Measurements from ENCODE around the gene SPON2. TPM values are rescaled to one million over a fixed set of nuclear protein-coding genes. Genes with fewer than 3 reads are reported as not detected.
A peak's percentile ranks its signal among the peaks of the same experiment; 100 is the strongest.

Gene SPON2
- 10 to 100 TPM; 12.0 to 53.5 (median 48.2) TPM for total RNA-seq (2021; fragmentation: NEBNext Ultra II Directional; extraction: Animal tissue kit (Norgen Biotek cat#: 25700))
- long read RNA-seq, transcript SPON2-201 (6 exons, 1,869 nt) = major isoform, 15 of 18 reads
- long read RNA-seq, partial matches to known transcripts = 3 of 18 reads
- long read RNA-seq, other reads (novel, unspliced or antisense) = 0 of 18 reads

GRCh38 chr4:1172228-1172851 lies at the start of gene SPON2:
SPON2 (minus strand) TSS chr4:1172583.
- no peaks in the 10 kb centered on the region for H3K36me3 Mint-ChIP-seq (ENCODE audit: low read depth)
- no peaks in the 10 kb centered on the region for H3K27me3 Mint-ChIP-seq (ENCODE audit: insufficient read depth)
- H3K9me3 Mint-ChIP-seq = no peaks in the 10 kb centered on the region
- H3K4me1 Mint-ChIP-seq (ENCODE audit: low read depth) = peaks cover 10% of the 10 kb centered on the region
- H3K4me3 Mint-ChIP-seq = peak within 1 kb of the TSS; percentile 28; the same call in 1 of the 2 replicates
- no peak for DNase-seq
- TF ChIP-seq CTCF (IDR thresholded peaks at IDR 0.05) = no peak
- peak within 1 kb of the TSS; percentile 69 for H3K27ac Mint-ChIP-seq

- no peaks in the 10 kb centered on the region; the same call in 1 of the 2 replicates for H3K27me3 Mint-ChIP-seq (ENCODE audit: insufficient read depth)
Measured at GRCh38 chr4:1221155-1221870, 48.9 kb upstream of the SPON2 start.

GRCh38 chr4:1220566-1220965 lies 48.2 kb upstream of the SPON2 start:
- no peak for TF ChIP-seq CTCF (IDR thresholded peaks at IDR 0.05)
- H3K36me3 Mint-ChIP-seq (ENCODE audit: low read depth) = peaks cover 41% of the 10 kb centered on the region

More at GRCh38 chr4:1221155-1221870, 48.9 kb upstream of the SPON2 start:
- Mint-ChIP-seq H3K4me3 (no peak overlapping the region), H3K27ac (no peak overlapping the region), H3K4me1 (ENCODE audit: low read depth) (no peaks in the 10 kb centered on the region), H3K9me3 (no peaks in the 10 kb centered on the region), H3K36me3 (ENCODE audit: low read depth) (peaks cover 41% of the 10 kb centered on the region)
- no peak for DNase-seq
- no peak for TF ChIP-seq CTCF (IDR thresholded peaks at IDR 0.05)

GRCh38 chr4:1219566-1219950 lies 47.2 kb upstream of the SPON2 start:
- H3K4me3 Mint-ChIP-seq = no peak overlapping the region
- H3K9me3 Mint-ChIP-seq = no peaks in the 10 kb centered on the region
- peaks cover 36% of the 10 kb centered on the region for H3K36me3 Mint-ChIP-seq (ENCODE audit: low read depth)
- DNase-seq = no peak
- no peaks in the 10 kb centered on the region; the same call in 1 of the 2 replicates for H3K27me3 Mint-ChIP-seq (ENCODE audit: insufficient read depth)
- H3K4me1 Mint-ChIP-seq (ENCODE audit: low read depth) = no peaks in the 10 kb centered on the region
- TF ChIP-seq CTCF (IDR thresholded peaks at IDR 0.05) = no peak
- 0 out of 2 replicates have a peak overlapping the region, but pooled peaks have one; percentile 43 for H3K27ac Mint-ChIP-seq

More at GRCh38 chr4:1220566-1220965, 48.2 kb upstream of the SPON2 start:
- Mint-ChIP-seq H3K27ac (no peak overlapping the region), H3K27me3 (ENCODE audit: insufficient read depth) (no peaks in the 10 kb centered on the region; the same call in 1 of the 2 replicates), H3K4me1 (ENCODE audit: low read depth) (no peaks in the 10 kb centered on the region), H3K9me3 (no peaks in the 10 kb centered on the region), H3K4me3 (no peak overlapping the region)
- DNase-seq = no peak

GRCh38 chr4:1218634-1219565 lies 46.5 kb upstream of the SPON2 start:
- no peak overlapping the region for H3K4me3 Mint-ChIP-seq
- no peaks in the 10 kb centered on the region for H3K9me3 Mint-ChIP-seq
- H3K4me1 Mint-ChIP-seq (ENCODE audit: low read depth) = no peaks in the 10 kb centered on the region
- no peaks in the 10 kb centered on the region; the same call in 1 of the 2 replicates for H3K27me3 Mint-ChIP-seq (ENCODE audit: insufficient read depth)
- peaks cover 29% of the 10 kb centered on the region for H3K36me3 Mint-ChIP-seq (ENCODE audit: low read depth)
- H3K27ac Mint-ChIP-seq = 0 out of 2 replicates have a peak overlapping the region, but pooled peaks have one; percentile 43
- DNase-seq = no peak
- TF ChIP-seq CTCF (IDR thresholded peaks at IDR 0.05) = no peak

Data from HFFc6 (cell line).